Raji (cell line): ENCODE results near the gene BDH1.

Source experiments
- POLR2A ChIP-seq: IDR thresholded peaks from 2 replicates; pipeline ENCODE4 v1.6.1; 2011; ENCODE audit warnings: low read depth, low read length, control low read depth; ENCODE audit not compliant: insufficient read depth

Gene BDH1

GRCh38 chr3:197485143-197485542 is 70.6 kb downstream of the BDH1 start:
- no peak for TF ChIP-seq POLR2A

- no peak for TF ChIP-seq POLR2A
These were observed 71.4 kb downstream of the BDH1 start for GRCh38 chr3:197484204-197484901.

GRCh38 chr3:197482001-197482400 is 73.8 kb downstream of the BDH1 start:
- TF ChIP-seq POLR2A: no peak

GRCh38 chr3:197480320-197480719 is 75.4 kb downstream of the BDH1 start:
- no peak for TF ChIP-seq POLR2A

- no peak for TF ChIP-seq POLR2A
These were observed 76.8 kb downstream of the BDH1 start for GRCh38 chr3:197478746-197479668.

GRCh38 chr3:197475997-197476525 is 79.7 kb downstream of the BDH1 start:
- no peak for TF ChIP-seq POLR2A

GRCh38 chr3:197475514-197475913 is 80.3 kb downstream of the BDH1 start:
- TF ChIP-seq POLR2A: no peak

- TF ChIP-seq POLR2A: no peak
These were observed 83.6 kb downstream of the BDH1 start for GRCh38 chr3:197472151-197472550.

- no peak for TF ChIP-seq POLR2A
These were observed 84.4 kb downstream of the BDH1 start for GRCh38 chr3:197471221-197472010.

GRCh38 chr3:197468866-197469382 is 86.8 kb downstream of the BDH1 start:
- TF ChIP-seq POLR2A: no peak

GRCh38 chr3:197468167-197468566 is 87.6 kb downstream of the BDH1 start:
- TF ChIP-seq POLR2A: no peak

GRCh38 chr3:197466586-197467399 is 89.0 kb downstream of the BDH1 start:
- TF ChIP-seq POLR2A: no peak

GRCh38 chr3:197465996-197466549 is 89.7 kb downstream of the BDH1 start:
- TF ChIP-seq POLR2A: no peak

GRCh38 chr3:197465197-197465995 is 90.4 kb downstream of the BDH1 start:
- TF ChIP-seq POLR2A: no peak
